Natural killer cell (primary cell): ENCODE results near the gene PICK1. TPM values are rescaled to one million over a fixed set of nuclear protein-coding genes. Genes with fewer than 3 reads are reported as not detected.

ENCODE experiments used
- ATAC-seq, 3 donors: fragments of 150-1000 bp in 2 of 3; fragments of 200-7000 bp in 1 of 3; cut with Tn5 transposase; 1 replicate in 1 of 3; 2 replicates in 2 of 3; pipeline ENCODE4 v1.10.0; 2021; ENCODE audit warnings: mild to moderate bottlenecking in 2 of 3, moderate library complexity in 2 of 3
- DNase-seq, 2 donors: peaks; one replicate each; pipeline versions ENCODE4 v3.0.0 to v3.0.0-alpha.2; 2013 to 2021; ENCODE audit warnings: mixed read lengths in 1 of 2
- H3K27ac ChIP-seq: one replicate; pipeline ENCODE4 v1.5.1; 2013; ENCODE audit warnings: mild to moderate bottlenecking, low read length
- H3K27me3 ChIP-seq: one replicate; pipeline ENCODE4 v1.6.1; 2013; ENCODE audit warnings: low read length; ENCODE audit not compliant: control insufficient read depth, insufficient read depth
- H3K36me3 ChIP-seq: one replicate; pipeline ENCODE4 v1.6.1; 2013; ENCODE audit warnings: low read length; ENCODE audit not compliant: control insufficient read depth, insufficient read depth
- H3K4me1 ChIP-seq: one replicate; pipeline ENCODE4 v1.6.1; 2013; ENCODE audit warnings: low read length; ENCODE audit not compliant: control insufficient read depth, insufficient read depth
- H3K4me3 ChIP-seq: one replicate; pipeline ENCODE4 v1.5.1; 2013; ENCODE audit warnings: low read length
- H3K9me3 ChIP-seq: one replicate; pipeline ENCODE4 v1.6.1; 2013; ENCODE audit warnings: low read length; ENCODE audit not compliant: control insufficient read depth, insufficient read depth
- H3K27ac Mint-ChIP-seq, 2 donors: one replicate each; pipeline ENCODE4 v1.8.0; 2022; ENCODE audit warnings: mild to moderate bottlenecking in 2 of 2, mixed read lengths in 2 of 2, moderate library complexity in 1 of 2
- H3K27me3 Mint-ChIP-seq, 2 donors: one replicate each; pipeline ENCODE4 v1.8.0; 2022; ENCODE audit warnings: low read depth in 2 of 2, mixed read lengths in 2 of 2
- H3K36me3 Mint-ChIP-seq: one replicate; pipeline ENCODE4 v1.8.0; 2022; ENCODE audit warnings: mixed read lengths
- H3K4me1 Mint-ChIP-seq, 2 donors: one replicate each; pipeline ENCODE4 v1.8.0; 2022; ENCODE audit warnings: mixed read lengths in 2 of 2
- H3K4me3 Mint-ChIP-seq: one replicate; pipeline ENCODE4 v1.8.0; 2022; ENCODE audit warnings: mild to moderate bottlenecking, moderate library complexity, mixed read lengths
- H3K9me3 Mint-ChIP-seq, 2 donors: one replicate each; pipeline ENCODE4 v1.8.0; 2022; ENCODE audit warnings: mixed read lengths in 2 of 2
- WGBS: methylation state at CpG from one replicate; pipeline ENCODE4 v1.1.7; 2013; ENCODE audit warnings: missing lambda C conversion rate; ENCODE audit not compliant: insufficient coverage; 5-methylcytosine and 5-hydroxymethylcytosine counted together
- intact Hi-C: fragments of 100-400 bp; cut with micrococcal nuclease; formaldehyde crosslinking; loops from one replicate; pipeline ENCODE4 v1.14.2; 2022
- total RNA-seq, 4 donors: library from RNA; stranded (reverse); fragments of 120-200 nt in 1 of 4; gene quantifications; one replicate each; pipeline versions ENCODE4 v1.2.3 to v1.2.4, GENCODE V29; 2013 to 2022
- TF ChIP-seq, protein P1 (sequence below): fragments of 200-600 bp; IDR thresholded peaks from one replicate; pipeline ENCODE4 v1.8.0; 2022; ENCODE audit warnings: antibody characterized with exemption

PICK1 gene
- total RNA-seq, 3 donors from 2014 or later (not counting 1 experiment from before 2014, with no cell fraction given), result 28.4 to 30.9 (median 29.9) TPM

- intact Hi-C loops, result no loop called here
- WGBS, result 67% methylated on average over 5 of the region's 5 CpGs
- peaks cover 9 to 21% of the 10 kb centered on the region in 2 donors for H3K4me1 Mint-ChIP-seq
Observed at GRCh38 chr22:38041760-38042487, 15.3 kb upstream of the PICK1 start.

GRCh38 chr22:38042488-38042790, 14.8 kb upstream of the PICK1 start:
- Histone ChIP-seq H3K36me3 (no peaks in the 10 kb centered on the region), H3K27ac (no peak overlapping the region), H3K27me3 (no peaks in the 10 kb centered on the region), H3K9me3 (no peaks in the 10 kb centered on the region), H3K4me1 (peaks cover 11% of the 10 kb centered on the region), H3K4me3 (no peak overlapping the region)
- Mint-ChIP-seq H3K4me3 (no peak overlapping the region), H3K27ac (peak overlapping the region in 1 of 2 donors; percentile 4), H3K27me3 (no peaks in the 10 kb centered on the region), H3K4me1 (peaks cover 9 to 21% of the 10 kb centered on the region in 2 donors), H3K36me3 (no peaks in the 10 kb centered on the region), H3K9me3 (no peaks in the 10 kb centered on the region)
- WGBS, result 52% methylated on average over 1 of the region's 1 CpG
- TF ChIP-seq, protein P1, sequence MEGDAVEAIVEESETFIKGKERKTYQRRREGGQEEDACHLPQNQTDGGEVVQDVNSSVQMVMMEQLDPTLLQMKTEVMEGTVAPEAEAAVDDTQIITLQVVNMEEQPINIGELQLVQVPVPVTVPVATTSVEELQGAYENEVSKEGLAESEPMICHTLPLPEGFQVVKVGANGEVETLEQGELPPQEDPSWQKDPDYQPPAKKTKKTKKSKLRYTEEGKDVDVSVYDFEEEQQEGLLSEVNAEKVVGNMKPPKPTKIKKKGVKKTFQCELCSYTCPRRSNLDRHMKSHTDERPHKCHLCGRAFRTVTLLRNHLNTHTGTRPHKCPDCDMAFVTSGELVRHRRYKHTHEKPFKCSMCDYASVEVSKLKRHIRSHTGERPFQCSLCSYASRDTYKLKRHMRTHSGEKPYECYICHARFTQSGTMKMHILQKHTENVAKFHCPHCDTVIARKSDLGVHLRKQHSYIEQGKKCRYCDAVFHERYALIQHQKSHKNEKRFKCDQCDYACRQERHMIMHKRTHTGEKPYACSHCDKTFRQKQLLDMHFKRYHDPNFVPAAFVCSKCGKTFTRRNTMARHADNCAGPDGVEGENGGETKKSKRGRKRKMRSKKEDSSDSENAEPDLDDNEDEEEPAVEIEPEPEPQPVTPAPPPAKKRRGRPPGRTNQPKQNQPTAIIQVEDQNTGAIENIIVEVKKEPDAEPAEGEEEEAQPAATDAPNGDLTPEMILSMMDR, result no peak
- ATAC-seq (no peak), DNase-seq (no peak)
- intact Hi-C loops, result no loop called here

More at GRCh38 chr22:38041760-38042487, 15.3 kb upstream of the PICK1 start:
- TF ChIP-seq, protein P1, result no peak
- DNase-seq (no peak), ATAC-seq (peak in 2 of 3 donors; percentile 32 to 46)
- Mint-ChIP-seq H3K4me3 (no peak overlapping the region), H3K9me3 (no peaks in the 10 kb centered on the region), H3K27ac (peak overlapping the region in 1 of 2 donors; percentile 4), H3K36me3 (no peaks in the 10 kb centered on the region), H3K27me3 (no peaks in the 10 kb centered on the region)
- no peaks in the 10 kb centered on the region for H3K9me3 ChIP-seq
- H3K36me3 ChIP-seq, result no peaks in the 10 kb centered on the region
- H3K27me3 ChIP-seq, result no peaks in the 10 kb centered on the region
- H3K4me3 ChIP-seq, result no peak overlapping the region
- H3K4me1 ChIP-seq, result peaks cover 11% of the 10 kb centered on the region
- no peak overlapping the region for H3K27ac ChIP-seq

DNA sequence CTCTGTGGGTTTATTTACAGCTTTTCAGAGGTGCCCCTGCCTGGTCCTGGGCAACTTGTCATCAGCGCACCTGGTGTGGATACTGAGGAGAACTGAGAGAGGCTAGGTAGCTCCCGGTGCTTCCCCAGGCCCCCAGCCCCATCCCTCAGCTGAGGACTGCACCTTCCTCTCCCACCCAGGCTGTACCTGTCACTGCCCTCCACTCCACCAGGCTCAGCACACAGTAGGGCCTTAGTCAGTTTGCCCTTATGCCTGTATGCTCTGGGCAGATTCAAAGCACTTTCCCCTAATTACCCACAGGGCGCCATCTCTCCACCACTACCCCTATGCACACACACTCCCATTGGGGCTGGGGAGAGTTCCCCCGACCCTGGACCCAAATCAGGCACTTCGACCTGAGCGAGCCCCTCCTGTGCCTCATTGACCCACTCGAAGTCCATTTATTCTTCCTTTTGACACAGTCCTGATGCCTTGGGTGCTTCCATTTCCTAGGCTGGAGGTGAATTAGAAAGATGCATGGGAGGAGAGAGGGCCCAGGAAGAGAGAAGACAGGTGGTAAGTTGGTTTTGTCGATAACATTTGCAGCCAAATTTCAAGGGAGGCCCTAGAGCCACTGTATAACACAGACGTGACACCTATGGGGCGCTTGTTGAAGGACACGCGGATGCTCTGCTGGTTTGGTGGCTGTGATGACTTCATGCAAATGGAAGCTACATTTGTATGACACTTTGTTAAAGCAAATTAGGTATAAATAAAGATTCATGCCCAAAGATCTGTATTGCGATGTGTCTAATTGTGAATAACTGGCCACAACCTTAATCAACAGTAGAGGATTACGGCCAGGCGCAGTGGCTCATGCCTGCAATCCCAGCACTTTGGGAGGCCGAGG, 13.8 kb upstream of the PICK1 start:
- no peak overlapping the region for H3K4me3 ChIP-seq
- H3K27me3 Mint-ChIP-seq, result no peaks in the 10 kb centered on the region

More for the DNA sequence above, 13.8 kb upstream of the PICK1 start:
- H3K27ac Mint-ChIP-seq, result no peak overlapping the region
- TF ChIP-seq, protein P1, result no peak
- no peaks in the 10 kb centered on the region for H3K36me3 Mint-ChIP-seq
- Histone ChIP-seq H3K27ac (no peak overlapping the region), H3K36me3 (no peaks in the 10 kb centered on the region), H3K27me3 (no peaks in the 10 kb centered on the region), H3K9me3 (no peaks in the 10 kb centered on the region), H3K4me1 (peaks cover 11% of the 10 kb centered on the region)
- no peaks in the 10 kb centered on the region for H3K9me3 Mint-ChIP-seq
- intact Hi-C loops, result no loop called here
- ATAC-seq (no peak), DNase-seq (no peak)
- H3K4me1 Mint-ChIP-seq, result peaks cover 9 to 21% of the 10 kb centered on the region in 2 donors
- no peak overlapping the region for H3K4me3 Mint-ChIP-seq
- WGBS, result 89% methylated on average over 16 of the region's 16 CpGs
